Stomach smooth muscle (tissue), 2 donors: ENCODE results near the gene CDAN1.
"Not testable (repeated sequence)": the region's sequence is repeated elsewhere in the genome, so short reads cannot be mapped to it uniquely, and the experiment has no call there.

ENCODE experiments used
- H3K27ac ChIP-seq: one replicate; pipeline ENCODE4 v1.7.0; 2013; ENCODE audit warnings: mild to moderate bottlenecking, low read length, inconsistent platforms
- H3K27me3 ChIP-seq, 2 donors: one replicate each; pipeline ENCODE4 v1.7.0; 2013; ENCODE audit warnings: low read length in 2 of 2; ENCODE audit not compliant: insufficient read depth in 2 of 2, control insufficient read depth in 1 of 2
- H3K36me3 ChIP-seq, 2 donors: one replicate each; pipeline ENCODE4 v1.7.0; 2013; ENCODE audit warnings: low read length in 2 of 2; ENCODE audit not compliant: control insufficient read depth in 2 of 2, insufficient read depth in 2 of 2
- H3K4me1 ChIP-seq: one replicate; pipeline ENCODE4 v1.7.0; 2013; ENCODE audit warnings: low read length; ENCODE audit not compliant: control insufficient read depth, insufficient read depth
- H3K4me3 ChIP-seq, 2 donors: one replicate each; pipeline ENCODE4 v1.7.0; 2013; ENCODE audit warnings: low read length in 2 of 2
- H3K9ac ChIP-seq, 2 donors: one replicate each; pipeline ENCODE4 v1.7.0; 2013; ENCODE audit warnings: low read length in 2 of 2, mild to moderate bottlenecking in 1 of 2
- H3K9me3 ChIP-seq, 2 donors: one replicate each; pipeline ENCODE4 v1.7.0; 2013; ENCODE audit warnings: low read length in 2 of 2; ENCODE audit not compliant: control insufficient read depth in 2 of 2
- donor health status: healthy.
- donor health status: Pancreatic carcinoma.

The CDAN1 gene

GRCh38 chr15:42691770-42692169, 45.2 kb downstream of the CDAN1 start:
- Histone ChIP-seq H3K27ac (no peak overlapping the region), H3K4me3 (no peak overlapping the region), H3K27me3 (no peaks in the 10 kb centered on the region), H3K4me1 (peaks cover 15% of the 10 kb centered on the region), H3K36me3 (peaks cover 81 to 86% of the 10 kb centered on the region in 2 donors), H3K9ac (no peak overlapping the region), H3K9me3 (no peaks in the 10 kb centered on the region)

- peaks cover 81 to 86% of the 10 kb centered on the region in 2 donors for H3K36me3 ChIP-seq
These were observed 45.6 kb downstream of the CDAN1 start for GRCh38 chr15:42691308-42691707.

GRCh38 chr15:42688301-42688700, 48.6 kb downstream of the CDAN1 start:
- H3K27me3 ChIP-seq = no peaks in the 10 kb centered on the region
- no peak overlapping the region for H3K27ac ChIP-seq
- H3K9ac ChIP-seq = no peak overlapping the region
- H3K9me3 ChIP-seq = no peaks in the 10 kb centered on the region
- H3K36me3 ChIP-seq = peaks cover 84 to 89% of the 10 kb centered on the region in 2 donors
- no peak overlapping the region for H3K4me3 ChIP-seq
- no peaks in the 10 kb centered on the region for H3K4me1 ChIP-seq

More at GRCh38 chr15:42691308-42691707, 45.6 kb downstream of the CDAN1 start:
- no peak overlapping the region for H3K9ac ChIP-seq
- no peaks in the 10 kb centered on the region for H3K9me3 ChIP-seq
- H3K4me1 ChIP-seq = peaks cover 15% of the 10 kb centered on the region
- no peaks in the 10 kb centered on the region for H3K27me3 ChIP-seq
- no peak overlapping the region for H3K27ac ChIP-seq
- no peak overlapping the region for H3K4me3 ChIP-seq

- no peak overlapping the region for H3K9ac ChIP-seq
- H3K36me3 ChIP-seq = peaks cover 83 to 87% of the 10 kb centered on the region in 2 donors
- no peak overlapping the region for H3K4me3 ChIP-seq
- H3K9me3 ChIP-seq = no peaks in the 10 kb centered on the region
- no peaks in the 10 kb centered on the region for H3K27me3 ChIP-seq
- no peaks in the 10 kb centered on the region for H3K4me1 ChIP-seq
- no peak overlapping the region for H3K27ac ChIP-seq
These were observed 49.2 kb downstream of the CDAN1 start for GRCh38 chr15:42687740-42688139.

- H3K36me3 ChIP-seq = peaks cover 83 to 86% of the 10 kb centered on the region in 2 donors
- H3K27me3 ChIP-seq = no peaks in the 10 kb centered on the region
- H3K27ac ChIP-seq = no peak overlapping the region
- no peak overlapping the region for H3K9ac ChIP-seq
- H3K9me3 ChIP-seq = no peaks in the 10 kb centered on the region
- no peaks in the 10 kb centered on the region for H3K4me1 ChIP-seq
- no peak overlapping the region for H3K4me3 ChIP-seq
These were observed 50.6 kb downstream of the CDAN1 start for GRCh38 chr15:42686281-42686680.

- Histone ChIP-seq H3K27ac (no peak overlapping the region), H3K4me1 (peaks cover 3% of the 10 kb centered on the region), H3K9me3 (no peaks in the 10 kb centered on the region), H3K9ac (no peak overlapping the region), H3K36me3 (peaks cover 77 to 83% of the 10 kb centered on the region in 2 donors), H3K27me3 (no peaks in the 10 kb centered on the region), H3K4me3 (no peak overlapping the region)
These were observed 55.8 kb downstream of the CDAN1 start for GRCh38 chr15:42681119-42681518.

- H3K4me1 ChIP-seq, H3K9ac ChIP-seq, H3K4me3 ChIP-seq, H3K27ac ChIP-seq, H3K27me3 ChIP-seq, H3K9me3 ChIP-seq: not testable (repeated sequence)
- H3K36me3 ChIP-seq = peaks cover 77 to 83% of the 10 kb centered on the region in 2 donors
These were observed 56.8 kb downstream of the CDAN1 start for GRCh38 chr15:42680142-42680482.

- no peaks in the 10 kb centered on the region for H3K27me3 ChIP-seq
- no peak overlapping the region for H3K27ac ChIP-seq
- peaks cover 77 to 84% of the 10 kb centered on the region in 2 donors for H3K36me3 ChIP-seq
- H3K9me3 ChIP-seq = no peaks in the 10 kb centered on the region
- no peak overlapping the region for H3K4me3 ChIP-seq
- H3K4me1 ChIP-seq = peaks cover 3% of the 10 kb centered on the region
- H3K9ac ChIP-seq = no peak overlapping the region
These were observed 57.4 kb downstream of the CDAN1 start for GRCh38 chr15:42679285-42680141.

- H3K36me3 ChIP-seq = peaks cover 73 to 83% of the 10 kb centered on the region in 2 donors
- no peak overlapping the region for H3K4me3 ChIP-seq
- H3K9me3 ChIP-seq = no peaks in the 10 kb centered on the region
- H3K27me3 ChIP-seq = no peaks in the 10 kb centered on the region
- no peak overlapping the region for H3K9ac ChIP-seq
- no peak overlapping the region for H3K27ac ChIP-seq
- H3K4me1 ChIP-seq = peaks cover 3% of the 10 kb centered on the region
These were observed 61.9 kb downstream of the CDAN1 start for GRCh38 chr15:42675021-42675420.

GRCh38 chr15:42674472-42674871, 62.5 kb downstream of the CDAN1 start:
- Histone ChIP-seq H3K27me3 (no peaks in the 10 kb centered on the region), H3K4me3 (no peak overlapping the region), H3K9me3 (no peaks in the 10 kb centered on the region), H3K36me3 (peaks cover 73 to 79% of the 10 kb centered on the region in 2 donors), H3K9ac (no peak overlapping the region), H3K4me1 (peaks cover 3% of the 10 kb centered on the region), H3K27ac (no peak overlapping the region)
